ENCODE measurements around the gene IGFBP7.

Gene IGFBP7, protein sequence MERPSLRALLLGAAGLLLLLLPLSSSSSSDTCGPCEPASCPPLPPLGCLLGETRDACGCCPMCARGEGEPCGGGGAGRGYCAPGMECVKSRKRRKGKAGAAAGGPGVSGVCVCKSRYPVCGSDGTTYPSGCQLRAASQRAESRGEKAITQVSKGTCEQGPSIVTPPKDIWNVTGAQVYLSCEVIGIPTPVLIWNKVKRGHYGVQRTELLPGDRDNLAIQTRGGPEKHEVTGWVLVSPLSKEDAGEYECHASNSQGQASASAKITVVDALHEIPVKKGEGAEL

DNA sequence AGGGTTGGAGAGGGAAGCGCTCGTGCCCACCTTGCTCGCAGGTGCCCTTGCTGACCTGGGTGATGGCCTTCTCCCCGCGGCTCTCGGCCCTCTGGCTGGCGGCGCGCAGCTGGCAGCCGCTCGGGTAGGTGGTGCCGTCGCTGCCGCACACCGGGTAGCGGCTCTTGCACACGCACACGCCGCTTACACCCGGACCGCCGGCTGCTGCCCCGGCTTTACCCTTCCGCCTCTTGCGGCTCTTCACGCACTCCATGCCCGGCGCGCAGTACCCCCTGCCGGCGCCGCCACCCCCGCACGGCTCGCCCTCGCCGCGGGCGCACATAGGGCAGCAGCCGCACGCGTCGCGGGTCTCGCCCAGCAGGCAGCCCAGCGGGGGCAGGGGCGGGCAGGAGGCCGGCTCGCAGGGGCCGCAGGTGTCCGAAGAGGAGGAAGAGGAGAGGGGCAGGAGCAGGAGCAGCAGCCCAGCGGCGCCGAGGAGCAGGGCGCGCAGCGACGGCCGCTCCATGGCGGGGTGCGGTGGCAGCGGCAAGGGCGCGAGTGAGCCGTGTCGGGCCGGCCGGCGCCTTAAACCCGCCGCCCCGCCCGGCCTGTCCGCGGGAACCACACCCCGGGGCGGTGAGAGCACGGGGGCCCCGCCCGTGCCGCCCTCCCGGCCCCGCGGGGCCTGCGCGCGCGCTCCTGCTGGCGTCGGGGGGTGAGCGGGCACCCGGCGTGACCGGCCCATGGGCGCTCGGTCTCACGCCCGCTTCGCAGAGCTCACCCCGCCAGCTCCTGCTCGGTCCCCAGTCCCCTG is at the start of gene IGFBP7:
IGFBP7 (minus strand) TSS at position 539 of the 793 bp plus-strand sequence; CDS start at position 505, 34 bp downstream.
- peak; percentile 26 for DNase-seq

DNA sequence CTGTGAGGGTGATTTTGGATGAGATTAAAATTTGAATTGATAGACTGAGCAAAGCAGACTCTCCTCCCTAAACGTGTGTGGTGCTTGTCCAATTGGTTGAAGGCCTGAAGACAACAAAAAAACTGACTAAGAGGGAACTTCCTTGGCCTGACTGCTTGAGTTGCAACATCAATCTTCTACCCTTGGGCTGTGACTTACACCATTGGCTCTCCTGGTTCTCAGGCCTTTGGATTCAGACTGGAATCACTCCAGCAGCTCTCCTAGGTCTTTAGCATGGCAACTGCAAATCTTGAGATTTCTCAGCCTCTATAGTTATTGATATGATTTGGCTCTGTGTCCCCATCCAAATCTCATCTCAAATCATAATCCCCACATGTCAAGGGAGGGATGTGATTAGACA is 49.7 kb upstream of the IGFBP7 start:
- DNase-seq: no peak

DNA sequence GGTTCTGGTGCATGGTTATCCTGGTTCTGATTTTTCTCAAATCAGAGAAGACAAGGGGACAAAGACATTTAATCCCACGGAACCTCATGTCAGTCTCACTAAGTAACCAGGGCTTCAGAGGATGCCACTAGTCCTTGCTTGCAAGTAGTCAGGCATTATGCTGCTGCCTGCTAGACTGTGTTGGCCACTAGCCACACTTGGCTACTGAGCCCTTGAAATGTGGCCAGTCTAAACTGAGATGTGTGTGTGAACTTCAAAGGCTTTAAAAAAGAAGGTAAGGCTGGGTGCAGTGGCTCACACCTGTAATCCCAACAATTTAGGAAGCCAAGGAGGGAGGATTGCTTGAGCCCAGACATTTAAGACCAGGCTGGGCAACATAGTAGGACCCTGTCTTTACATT is 48.6 kb upstream of the IGFBP7 start:
- no peak for DNase-seq

DNA sequence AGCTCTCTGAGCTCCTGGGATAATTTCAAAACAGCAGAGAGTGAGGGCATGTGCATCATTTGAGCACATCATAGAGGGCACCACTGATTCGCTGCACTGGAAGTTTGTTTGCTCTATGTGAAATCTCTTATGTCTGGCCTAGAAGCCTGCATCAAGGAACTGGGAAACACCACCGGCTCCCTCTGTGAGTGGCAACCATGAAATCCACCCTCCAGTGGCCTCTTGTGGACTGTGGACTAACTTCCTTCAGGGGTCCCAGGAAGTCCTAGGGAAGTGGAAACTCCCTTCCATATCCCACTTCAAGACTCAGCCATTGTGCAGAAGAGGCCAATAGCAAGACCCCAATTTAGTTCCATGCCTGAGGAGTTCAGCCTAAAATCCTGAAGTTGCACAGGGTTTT is 48.0 kb upstream of the IGFBP7 start:
- DNase-seq: no peak

DNA sequence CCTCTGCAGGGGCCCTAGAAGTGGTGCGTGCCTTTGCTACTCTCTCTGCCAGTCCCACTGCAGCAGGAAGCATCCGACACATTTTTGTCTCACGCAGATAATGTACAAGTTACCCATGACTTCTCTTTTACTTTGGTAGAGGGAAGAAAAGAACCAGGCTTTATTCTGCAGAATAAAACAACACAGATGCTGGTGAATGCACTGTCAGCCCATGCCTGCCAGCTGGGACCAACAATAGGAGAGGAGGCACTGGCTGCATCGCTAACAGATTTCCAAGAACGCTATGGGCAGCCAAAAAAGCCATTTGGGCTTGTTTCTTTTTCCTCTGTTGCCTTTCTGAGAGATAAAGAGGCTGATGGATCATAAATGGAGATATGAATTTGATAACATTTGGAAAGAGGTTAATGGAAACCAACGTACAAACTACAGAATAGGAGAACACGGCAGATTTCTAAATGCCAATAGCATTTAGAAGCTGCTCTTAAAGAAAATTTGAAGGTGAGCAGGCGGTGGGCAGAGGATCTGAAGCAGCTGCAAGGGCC is 47.5 kb upstream of the IGFBP7 start:
- no peak for DNase-seq

DNA sequence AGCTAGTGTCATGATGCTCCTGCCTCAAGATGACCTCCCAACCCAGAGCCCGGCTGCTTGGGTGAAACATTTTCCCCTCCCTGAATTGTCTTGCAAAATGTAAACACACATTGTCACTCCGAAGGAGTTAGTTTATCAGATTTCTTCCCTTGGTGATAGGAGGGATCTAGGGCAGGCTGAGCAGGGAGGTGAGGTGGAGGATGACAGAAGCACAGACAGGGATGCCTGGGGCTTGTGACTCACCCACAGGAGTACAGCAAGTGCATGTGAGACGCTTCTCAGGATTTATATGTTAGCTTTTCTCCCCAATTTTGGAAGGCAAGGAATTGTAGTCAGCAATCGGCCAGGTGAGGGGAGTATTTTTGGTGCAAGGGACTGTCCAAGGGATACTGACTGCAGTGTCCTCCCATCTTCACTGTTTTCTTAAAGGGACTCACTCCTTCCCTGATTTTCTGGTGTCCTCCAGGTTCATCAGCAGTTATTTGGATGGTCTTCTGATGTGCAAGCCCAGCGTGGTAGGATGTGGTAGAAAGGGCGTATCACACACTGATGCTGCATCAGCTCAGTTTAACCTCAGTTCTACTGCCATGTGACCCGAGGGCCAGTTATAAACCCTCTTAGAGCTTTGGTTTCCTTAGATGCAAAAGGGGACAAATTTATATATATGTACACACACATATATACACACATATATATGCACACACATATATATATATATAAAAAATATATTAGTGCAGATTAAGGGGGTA is 46.2 kb upstream of the IGFBP7 start:
- no peak for DNase-seq

DNA sequence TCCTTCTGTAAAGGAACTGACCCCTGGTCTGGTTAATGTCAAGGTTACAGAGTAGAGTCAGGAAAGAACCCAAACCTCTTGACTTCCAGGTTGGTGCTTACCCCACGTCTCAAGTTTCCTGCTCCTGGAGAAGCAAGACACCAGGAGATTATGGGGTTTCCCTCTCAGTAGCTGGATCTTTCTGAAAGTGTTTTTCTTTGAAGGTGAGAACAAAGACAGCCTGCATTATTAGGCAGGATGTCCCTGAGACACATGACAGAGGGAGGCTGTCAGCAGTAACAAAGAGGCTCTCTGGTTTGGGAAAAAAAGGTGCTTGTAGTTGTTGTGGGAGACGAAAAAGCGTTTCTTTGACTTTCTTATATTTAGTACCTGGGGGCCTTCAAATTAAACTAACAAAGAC is 44.7 kb upstream of the IGFBP7 start:
- no peak for DNase-seq

DNA sequence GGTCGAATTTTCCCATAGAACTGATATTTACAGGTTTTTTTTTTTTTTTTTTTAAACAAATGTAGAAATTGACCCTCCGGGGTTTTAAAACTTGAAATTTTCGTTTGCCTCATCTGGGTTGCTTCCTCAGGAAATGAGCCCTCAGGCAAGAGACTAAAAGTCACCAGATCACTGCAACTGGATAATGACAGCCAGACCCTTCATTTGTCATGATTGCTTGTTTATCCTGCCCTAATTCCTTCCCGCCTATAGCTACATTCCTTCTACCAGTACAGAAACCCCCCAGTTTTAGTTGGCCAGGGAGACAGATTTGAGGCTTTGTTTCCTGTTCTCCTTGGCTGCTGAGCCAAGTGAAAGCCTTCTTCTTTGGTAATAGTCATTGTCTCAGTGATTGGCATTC is 44.0 kb upstream of the IGFBP7 start:
- peak; percentile 4 for DNase-seq

DNA sequence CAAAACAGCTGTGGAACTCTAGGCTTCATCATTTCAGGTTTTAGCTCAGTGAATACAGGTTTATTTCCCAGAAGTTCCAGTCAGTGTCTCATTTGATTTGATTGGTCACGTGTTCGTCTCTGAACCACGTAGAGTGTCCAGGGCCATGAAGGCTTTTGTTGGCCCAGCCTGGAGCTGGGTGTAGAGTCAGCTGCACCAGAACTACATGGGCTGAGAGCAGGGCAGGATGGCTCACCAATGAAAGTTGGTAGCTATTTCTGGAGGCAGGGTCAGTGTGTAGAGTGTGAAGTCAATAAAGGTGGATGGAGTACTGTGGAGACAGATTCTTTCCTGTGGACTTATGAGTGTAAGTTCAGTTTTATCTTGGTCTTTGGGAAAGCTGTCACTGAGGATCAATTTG is 43.0 kb upstream of the IGFBP7 start:
- no peak for DNase-seq

DNA sequence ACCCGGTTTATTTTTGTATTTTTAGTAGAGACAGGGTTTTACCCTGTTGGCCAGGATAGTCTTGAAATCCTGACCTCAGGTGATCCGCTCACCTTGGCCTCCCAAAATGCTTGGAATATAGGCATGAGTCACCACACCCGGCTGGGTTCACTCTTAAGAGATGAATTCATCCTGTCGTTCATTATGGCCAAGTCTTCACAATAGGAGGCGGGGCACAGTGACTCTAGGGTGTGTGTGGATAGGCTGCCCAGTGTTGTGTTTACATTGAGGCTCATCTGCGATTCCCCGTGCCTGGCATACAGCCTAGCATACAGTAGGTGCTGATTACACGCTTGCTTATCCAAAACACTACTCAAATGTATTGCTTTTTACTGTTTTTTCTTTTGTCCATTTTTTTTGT is 41.3 kb upstream of the IGFBP7 start:
- DNase-seq: no peak

DNA sequence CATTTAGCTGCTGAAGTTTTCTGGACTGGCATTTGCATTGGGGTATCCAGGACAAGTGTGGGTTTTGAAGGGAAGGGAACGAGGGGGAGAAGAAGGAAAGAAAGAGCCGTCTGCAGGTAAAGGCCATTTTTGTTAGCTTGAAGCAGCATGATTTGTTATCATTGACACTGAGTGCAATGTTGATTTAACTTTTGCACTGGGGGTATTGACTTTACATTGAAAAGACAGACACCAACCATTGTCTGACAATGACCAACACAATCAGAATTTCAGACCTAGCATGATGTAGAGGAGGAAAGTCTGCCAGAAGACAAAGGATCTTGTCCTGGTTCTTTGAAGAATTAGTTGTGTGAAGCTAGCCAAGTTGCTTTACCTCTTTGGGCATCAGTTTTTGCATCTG is 39.6 kb upstream of the IGFBP7 start:
- no peak for DNase-seq

DNA sequence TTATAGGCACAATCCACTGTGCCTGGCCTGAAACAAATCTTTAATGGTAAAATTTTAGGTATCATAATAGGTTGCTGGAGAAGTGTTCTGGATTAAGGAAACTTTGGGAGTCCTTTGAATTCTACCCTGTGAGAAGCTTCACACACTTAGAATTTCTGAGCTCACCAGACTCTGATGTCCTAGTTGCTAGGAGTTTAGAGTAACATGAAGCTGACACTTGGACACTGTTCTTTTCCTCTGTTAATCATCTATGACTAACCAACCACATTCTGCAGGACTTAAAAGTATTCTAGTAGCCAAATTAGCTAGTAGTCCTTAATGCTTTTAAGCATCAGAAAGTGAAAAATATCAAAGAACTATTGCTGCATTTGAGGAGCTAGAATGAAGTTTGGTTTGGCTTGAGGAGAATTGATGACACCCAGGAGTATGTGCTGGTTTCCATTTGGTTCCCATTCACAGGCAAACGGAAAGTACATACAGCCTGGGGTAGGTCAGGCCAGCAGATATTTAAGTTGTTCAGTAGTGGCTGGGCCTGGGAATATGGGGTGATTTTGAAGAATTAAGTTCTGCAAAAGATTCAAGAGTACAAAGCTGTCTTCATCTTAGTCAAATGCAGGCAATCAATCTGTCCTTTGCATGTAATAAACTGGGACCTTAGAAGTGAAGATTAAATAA is 38.8 kb upstream of the IGFBP7 start:
- no peak for DNase-seq

DNA sequence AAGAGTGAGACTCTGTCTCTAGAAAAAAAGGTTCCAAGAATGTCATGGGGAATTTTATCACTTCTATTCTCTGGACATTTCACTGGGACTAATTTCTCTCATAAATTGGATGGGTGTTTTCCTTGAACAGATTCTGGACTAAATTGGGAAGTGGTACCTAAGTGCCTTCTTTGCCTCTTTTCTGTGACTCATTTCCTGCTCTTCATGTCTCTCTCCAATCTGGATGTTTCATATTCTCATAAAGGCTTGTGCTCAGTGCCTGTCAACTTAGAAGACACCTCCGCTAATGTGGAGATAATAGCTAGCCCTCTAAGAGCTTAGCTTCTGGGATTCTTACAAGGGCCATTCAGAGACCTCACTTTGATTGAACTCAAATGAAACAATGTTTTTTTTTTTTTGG is 38.0 kb upstream of the IGFBP7 start:
- DNase-seq: no peak

DNA sequence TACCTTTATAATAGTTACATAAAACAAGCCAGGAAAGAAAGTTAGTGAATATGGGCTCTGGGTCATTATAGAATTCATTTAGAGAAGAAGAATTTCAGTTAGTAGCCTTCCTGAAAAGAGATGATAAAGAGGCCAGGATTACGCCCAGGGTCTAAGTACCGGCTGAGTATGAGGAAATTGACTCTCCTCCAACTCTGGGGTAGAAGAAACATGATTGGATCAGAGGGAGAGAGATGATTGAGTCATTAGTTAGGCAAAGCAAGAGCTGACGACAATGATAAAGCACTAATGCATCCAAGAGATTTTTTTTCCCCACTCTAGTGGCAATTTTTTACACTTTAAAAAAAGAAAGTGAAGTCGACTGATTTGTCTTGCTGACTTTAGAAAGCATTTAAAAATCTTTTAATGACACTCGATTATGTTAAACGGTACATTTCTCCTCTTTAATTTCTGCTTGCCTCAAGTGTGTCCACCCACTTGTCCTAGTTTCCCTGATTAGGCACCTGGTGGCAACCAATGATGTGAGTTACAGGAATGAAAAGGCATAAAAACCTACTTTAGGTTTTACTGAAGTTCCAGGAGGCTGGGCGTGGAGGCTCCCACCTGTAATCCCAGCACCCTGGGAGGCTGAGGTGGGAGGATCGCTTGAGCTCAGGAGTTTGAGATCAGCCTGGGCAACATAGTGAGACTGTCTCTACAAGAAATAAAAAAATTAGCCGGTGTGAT is 37.3 kb upstream of the IGFBP7 start:
- no peak for DNase-seq

DNA sequence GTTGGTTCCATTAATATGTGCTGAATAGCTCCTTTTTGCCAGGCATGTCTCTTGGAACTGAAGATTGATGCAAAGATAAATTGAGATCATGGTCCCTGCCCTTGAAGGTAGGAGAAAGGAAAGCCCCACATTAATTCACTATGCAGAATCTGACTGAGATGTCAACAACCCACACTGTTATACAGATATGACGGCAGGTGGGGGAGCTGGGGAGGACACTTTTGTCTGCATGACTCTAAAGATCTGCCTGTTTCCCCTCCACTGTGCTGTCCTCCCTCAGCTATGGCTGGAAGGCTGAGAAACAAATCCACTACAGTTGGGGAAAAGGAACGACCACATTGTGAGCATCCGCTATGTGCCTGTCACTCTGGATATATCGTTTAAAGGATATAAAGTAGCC is 36.3 kb upstream of the IGFBP7 start:
- DNase-seq: no peak

DNA sequence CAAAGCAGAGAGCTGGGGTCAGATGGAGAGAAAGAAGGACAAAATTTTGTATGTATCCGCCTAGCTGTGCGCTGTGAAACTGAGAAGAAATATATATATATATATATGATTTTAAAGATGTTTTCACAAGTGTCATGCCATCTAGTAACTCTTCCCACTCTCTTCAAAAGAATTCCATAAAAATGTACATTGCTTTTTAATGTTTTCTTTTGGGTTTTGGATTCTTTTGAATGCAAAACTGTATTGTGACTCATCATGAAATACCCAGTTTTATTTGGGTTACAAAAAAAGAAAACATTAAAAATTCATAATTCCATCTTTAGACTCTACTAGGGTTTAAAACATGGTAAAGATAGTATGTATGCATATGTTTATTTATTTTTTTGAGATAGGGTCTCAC is 34.3 kb upstream of the IGFBP7 start:
- DNase-seq: no peak

DNA sequence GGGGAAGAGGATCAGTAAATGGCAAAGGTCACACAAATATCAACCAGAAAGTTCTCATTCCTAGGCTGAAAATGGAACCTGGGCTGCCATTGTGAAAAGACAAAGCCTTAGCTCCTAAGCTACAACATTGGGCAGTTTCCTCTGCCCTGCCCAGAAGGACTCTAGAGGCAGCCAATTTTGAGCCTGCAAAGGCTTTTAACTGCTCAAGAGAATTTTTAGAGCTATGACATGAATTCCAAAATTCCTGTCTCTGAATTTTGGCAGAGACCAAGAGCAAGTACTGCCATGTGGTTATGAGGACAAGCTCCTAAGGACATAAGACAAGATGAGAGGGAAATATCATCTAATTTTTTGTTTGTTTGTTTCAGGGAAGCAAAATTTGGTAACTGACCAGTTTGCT is 29.6 kb upstream of the IGFBP7 start:
- DNase-seq: no peak

DNA sequence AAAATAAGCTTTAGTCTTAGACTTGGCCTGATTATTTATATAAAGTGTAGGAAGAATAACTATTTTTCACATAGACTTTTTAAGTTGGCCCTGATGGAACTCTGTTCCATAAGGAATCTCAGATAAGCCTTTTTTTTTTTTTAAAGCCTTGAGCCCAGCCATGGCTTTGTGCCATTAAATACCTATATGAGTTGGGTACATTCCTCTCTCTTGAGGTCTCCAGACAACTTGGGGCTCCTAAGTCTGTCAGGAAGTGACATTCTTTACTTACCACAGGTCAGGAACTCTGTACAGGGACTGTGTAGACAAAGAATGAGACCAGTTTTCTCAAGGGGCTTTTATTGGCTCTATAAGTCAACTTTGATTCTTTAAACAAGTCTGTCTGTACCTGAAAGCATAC is 27.1 kb upstream of the IGFBP7 start:
- DNase-seq: no peak

DNA sequence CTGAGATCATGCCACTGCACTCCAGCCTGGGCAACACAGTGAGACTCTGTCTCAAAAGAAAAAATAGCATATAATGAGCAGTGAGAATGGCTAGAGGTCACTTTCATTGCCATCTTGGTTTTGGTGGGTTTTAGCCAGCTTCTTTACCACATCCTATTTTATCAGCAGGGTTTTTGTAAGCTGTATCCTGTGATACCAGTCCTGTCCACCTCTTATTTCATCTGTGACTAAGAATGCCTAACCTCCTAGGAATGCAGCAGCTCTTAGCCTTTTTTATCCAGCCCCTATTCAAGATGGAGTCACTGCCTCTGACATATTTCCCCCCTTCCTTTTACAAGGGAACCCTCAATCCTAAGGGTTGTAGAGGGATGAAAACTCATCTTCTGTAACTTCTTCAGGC is 26.1 kb upstream of the IGFBP7 start:
- no peak for DNase-seq

DNA sequence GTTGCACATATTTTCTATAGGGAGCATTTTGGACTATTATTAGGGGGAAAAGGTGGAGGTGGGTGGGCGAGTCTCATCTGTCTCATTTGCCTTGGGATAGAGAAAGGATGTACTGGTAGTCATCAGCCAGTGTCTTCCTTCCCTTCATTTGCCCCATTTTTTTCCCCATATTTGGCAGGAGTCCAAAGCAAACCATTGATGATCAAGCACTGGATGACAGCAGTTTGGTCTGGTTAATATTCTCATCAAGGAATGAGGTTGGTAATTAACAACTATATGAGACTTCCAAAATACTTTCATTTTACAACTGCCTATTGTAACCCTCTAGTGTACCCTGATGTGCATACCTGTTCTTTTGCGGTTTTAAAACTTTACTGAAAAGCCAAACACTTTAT is 22.6 kb upstream of the IGFBP7 start:
- DNase-seq: no peak

DNA sequence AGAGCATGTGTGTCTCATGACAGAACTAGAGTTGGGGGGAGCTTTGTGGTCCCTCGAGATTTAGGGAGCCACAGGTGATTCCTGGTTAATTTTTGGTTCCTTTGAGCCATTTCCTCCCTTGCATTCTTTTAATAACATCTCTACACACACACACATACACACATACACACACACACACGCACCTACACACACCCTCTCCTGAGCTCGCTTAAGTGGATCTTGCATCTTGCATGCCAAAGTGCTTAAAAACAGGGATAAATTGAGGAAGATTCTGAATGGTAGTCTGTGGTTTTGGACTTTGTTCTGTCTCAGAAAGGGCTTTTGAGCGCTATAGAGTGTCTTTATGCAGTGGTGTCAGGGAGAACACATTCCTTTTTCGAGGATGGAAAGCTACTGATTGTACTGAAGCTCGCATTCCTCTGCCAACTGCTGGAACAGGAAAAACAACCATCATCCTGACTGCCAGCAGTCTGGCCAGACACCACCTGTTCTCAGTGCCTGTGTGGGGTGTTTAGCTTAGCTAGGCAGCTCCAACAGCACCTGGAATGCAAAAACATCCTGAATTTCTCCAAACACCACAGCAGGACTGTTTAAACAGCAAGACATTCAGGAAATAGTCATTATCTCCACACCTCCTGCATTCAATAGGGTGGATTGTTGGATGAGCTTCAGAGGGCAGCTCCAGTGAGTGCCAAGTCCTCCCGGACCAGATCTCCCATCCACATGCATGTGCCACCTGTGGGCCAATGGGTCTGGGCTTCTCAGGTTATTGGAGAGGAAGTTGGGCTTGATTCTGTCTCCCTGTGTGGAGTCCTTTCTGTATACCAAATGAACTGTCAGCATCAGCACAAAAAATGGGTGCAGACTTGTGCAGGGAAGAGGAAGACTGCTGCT is 21.9 kb upstream of the IGFBP7 start:
- no peak for DNase-seq
